ENCODE data around the gene MMAB.

DNA sequence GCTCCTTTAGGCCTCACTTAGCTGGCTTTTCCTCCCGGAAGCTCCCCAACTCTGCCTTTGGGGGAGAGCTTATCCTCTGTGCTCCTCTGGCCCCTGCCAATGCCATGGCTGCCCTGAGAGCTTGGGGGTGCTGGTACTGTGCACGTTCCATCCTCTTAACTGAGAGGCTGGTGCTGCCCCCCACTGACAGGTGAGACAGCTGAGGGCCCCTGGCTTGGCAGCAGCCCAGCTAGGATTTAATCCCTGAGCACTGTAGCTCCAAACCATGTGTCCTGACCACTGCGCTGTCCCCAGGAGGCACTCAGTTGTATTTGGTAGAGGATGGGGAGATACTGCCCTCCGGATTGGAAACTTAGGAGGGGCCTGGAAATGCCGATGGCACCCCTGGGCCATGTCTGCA, 49.8 kb downstream of the MMAB start:
- TF ChIP-seq CTCF (IDR thresholded peaks at IDR 0.05) (no peak), POLR2A (IDR thresholded peaks at IDR 0.05) (no peak)
